ENCODE results near the gene VAX1.
"Not testable (repeated sequence)": the region's sequence is repeated elsewhere in the genome, so short reads cannot be mapped to it uniquely, and the experiment has no call there.

Gene VAX1

DNA sequence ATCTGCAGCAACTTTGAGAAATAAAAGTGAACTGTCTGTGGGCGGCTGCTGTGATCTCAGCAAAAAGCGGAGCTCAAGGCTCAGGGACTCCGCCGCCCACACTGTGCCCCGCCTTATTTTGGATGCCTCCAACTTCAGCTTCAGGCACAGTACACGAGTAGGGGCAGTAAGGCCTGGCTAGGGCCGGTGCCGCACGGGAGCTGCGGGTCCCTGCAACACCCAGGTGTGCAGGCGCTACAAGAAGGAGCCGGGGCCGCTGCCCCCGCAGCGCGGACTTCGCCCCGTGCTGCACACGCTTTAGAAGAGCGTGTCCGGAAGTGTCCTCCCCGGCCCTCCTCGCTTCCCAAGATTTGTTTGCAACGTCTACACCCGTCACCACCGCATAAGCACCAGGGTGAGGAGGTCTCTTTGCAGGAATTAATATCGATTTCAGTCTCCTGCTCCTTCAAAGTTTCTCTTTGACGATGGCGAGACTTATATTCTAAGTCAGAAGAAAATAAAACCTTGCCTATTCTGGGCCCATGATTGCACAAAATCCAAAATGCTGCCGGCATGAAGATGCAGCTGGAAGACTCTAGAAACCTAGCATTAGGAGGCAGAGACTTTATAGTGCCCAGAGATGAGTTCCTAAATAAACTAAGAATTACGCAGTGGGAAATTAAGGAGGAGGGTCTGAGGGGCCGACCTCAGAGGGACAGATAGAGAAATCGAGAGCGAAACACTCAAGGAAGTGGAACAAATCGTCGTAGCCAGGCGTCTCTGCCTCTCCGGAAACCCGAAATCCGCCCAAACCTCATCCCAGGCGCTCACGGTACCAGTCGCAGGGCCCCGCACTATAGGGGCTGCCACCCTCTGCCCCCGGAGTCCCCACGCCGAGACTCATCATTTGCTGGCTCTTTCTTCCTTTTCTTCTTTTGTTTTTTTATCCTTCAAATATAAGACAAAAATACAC lies 6.4 kb downstream of the VAX1 start:
- DNase-seq (ENCODE audit: low spot score in 2 of 2) (peak in 1 of 2 donors; percentile 48), ATAC-seq (peak; percentile 20)
- Mint-ChIP-seq H3K36me3 (peaks cover 11% of the 10 kb centered on the region), H3K4me3 (peak overlapping the region; percentile 39), H3K9me3 (no peaks in the 10 kb centered on the region), H3K4me1 (peaks cover 28% of the 10 kb centered on the region), H3K27ac (no peak overlapping the region)

DNA sequence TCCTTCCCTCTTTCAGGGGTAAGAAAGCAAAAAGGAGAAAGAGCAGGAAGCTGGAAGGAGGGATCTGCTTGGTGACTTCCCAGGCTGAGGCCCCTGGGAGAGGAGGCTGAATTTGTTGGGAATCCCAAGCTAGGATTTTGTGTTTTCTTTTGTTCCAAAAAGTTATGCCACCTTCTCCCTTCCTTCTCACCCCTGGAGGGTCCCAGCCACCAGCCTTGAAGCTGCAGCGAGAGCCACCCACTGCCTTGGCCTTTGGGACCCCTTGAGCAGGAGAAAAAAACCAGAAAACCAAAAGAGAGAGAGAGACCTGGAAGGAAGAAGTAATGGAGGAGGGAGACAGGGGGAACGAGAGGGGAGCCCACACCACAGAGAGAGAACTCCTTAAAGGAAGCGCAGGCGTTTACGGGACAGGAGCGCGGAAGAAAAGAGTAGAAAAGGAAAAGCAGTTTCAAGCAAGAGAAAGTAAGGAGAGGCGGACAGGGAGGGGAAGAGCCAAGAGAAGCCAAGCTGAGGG lies 7.2 kb downstream of the VAX1 start:
- peak overlapping the region; percentile 39 for H3K4me3 Mint-ChIP-seq
- H3K27ac Mint-ChIP-seq, result no peak overlapping the region
- peaks cover 11% of the 10 kb centered on the region for H3K36me3 Mint-ChIP-seq
- no peaks in the 10 kb centered on the region for H3K9me3 Mint-ChIP-seq
- ATAC-seq (no peak), DNase-seq (ENCODE audit: low spot score in 2 of 2) (no peak)
- peaks cover 28% of the 10 kb centered on the region for H3K4me1 Mint-ChIP-seq

DNA sequence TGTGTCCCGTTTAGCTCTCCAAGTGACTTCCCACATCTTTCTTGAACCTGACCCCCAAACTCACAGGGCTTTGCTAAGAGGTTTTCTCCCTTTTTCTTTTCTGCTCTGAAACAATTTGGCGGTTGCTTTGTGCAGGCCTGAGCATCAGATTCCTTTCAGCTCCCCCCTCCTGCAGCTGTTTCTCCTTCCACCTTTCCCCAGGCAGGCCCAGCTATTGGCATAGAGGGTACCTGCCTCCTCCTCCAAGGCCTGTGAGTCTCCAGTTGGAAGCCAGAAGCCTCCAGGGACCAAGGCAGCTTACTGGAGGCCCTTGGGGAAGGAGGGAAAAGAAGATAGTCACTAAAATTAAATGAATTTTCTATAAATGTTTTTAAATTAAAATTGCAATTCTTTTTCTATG lies 7.7 kb downstream of the VAX1 start:
- H3K36me3 Mint-ChIP-seq, result peaks cover 11% of the 10 kb centered on the region
- H3K9me3 Mint-ChIP-seq, result no peaks in the 10 kb centered on the region
- no peak overlapping the region for H3K27ac Mint-ChIP-seq
- H3K4me1 Mint-ChIP-seq, result peaks cover 28% of the 10 kb centered on the region
- H3K4me3 Mint-ChIP-seq, result no peak overlapping the region
- no peak for ATAC-seq
- DNase-seq (ENCODE audit: low spot score in 2 of 2), result no peak

DNA sequence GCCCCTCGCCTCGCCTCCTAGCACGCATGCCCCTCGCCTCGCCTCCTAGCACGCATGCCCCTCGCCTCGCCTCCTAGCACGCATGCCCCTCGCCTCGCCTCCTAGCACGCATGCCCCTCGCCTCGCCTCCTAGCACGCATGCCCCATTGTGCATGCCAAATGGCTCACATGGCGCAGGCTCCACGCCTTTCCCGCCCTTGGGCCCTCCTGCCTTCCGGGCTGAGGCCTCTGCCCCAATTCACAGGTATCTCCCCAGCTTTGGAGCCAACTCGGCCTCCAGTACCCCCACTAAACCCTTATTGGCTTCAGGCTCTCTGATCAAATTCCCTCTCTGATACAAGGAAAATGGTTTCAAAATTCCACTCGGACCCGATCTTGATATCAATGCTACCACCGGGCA lies 11.4 kb downstream of the VAX1 start:
- H3K4me3 Mint-ChIP-seq; DNase-seq (ENCODE audit: low spot score in 2 of 2); H3K36me3 Mint-ChIP-seq; ATAC-seq; H3K27ac Mint-ChIP-seq; H3K9me3 Mint-ChIP-seq: not testable (repeated sequence)
- peaks cover 10% of the 10 kb centered on the region for H3K4me1 Mint-ChIP-seq

DNA sequence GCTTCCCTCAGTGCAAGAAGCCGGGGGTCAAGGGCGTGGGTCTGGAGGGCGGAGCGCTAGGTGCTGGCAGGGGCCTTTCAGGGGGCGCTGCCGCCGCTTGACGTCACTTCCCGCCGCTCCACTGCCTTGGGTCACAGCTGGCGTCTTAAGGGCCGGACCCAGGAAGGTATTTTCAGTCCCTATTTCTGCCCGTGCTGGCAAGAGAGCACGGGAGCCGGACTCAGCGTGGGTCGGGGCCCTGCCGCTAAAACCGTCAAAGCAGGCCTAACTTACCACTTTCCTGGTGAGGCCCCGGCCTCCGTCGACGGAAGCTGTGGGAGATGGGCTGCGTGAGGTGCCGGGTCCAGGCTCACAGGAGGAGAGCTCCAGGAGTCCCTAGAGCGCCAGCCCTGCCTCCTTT lies 12.0 kb downstream of the VAX1 start:
- Mint-ChIP-seq H3K36me3 (peaks cover 3% of the 10 kb centered on the region), H3K27ac (no peak overlapping the region), H3K4me3 (no peak overlapping the region), H3K9me3 (no peaks in the 10 kb centered on the region), H3K4me1 (peaks cover 4% of the 10 kb centered on the region)
- ATAC-seq (no peak), DNase-seq (ENCODE audit: low spot score in 2 of 2) (no peak)

DNA sequence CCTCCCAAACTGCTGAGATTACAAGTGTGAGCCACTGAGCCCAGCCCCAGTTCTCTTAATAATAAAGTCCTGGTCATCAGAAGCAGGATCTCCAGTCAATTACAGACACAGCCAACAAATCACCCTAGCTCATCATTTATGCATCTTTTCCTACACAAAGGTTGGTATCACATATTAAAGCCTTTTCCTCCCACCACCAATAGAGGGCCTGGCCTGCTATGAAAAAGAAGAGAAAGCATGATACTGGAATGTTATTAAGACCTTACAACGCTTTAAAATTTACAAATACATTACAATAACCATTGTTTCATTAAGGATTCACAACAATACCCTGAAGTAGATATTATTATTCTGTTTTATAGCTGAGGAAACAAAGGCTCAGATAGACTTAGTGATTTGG lies 25.9 kb downstream of the VAX1 start:
- Mint-ChIP-seq H3K4me1 (no peaks in the 10 kb centered on the region), H3K4me3 (no peak overlapping the region), H3K36me3 (no peaks in the 10 kb centered on the region), H3K27ac (no peak overlapping the region), H3K9me3 (no peaks in the 10 kb centered on the region)
- no peak for DNase-seq (ENCODE audit: low spot score in 2 of 2)
- no peak for ATAC-seq

DNA sequence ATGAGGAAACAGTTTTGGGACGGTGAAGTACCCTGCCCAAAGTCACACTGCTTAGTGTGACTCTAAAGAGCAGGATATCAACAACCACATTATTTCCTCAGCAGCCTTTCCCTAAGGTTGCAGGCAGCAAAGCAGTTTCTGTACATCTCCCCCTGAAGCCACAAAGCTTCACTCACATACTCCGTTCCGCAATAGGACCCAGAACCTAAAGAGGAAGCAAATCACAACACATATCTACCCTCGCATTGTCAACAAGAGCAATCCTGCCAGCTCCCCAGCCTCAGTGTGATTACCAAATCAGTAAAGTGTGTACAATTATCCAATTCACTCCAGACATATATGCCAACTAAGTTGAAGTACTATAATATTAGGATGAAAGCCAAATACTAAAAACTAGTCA lies 30.8 kb downstream of the VAX1 start:
- Mint-ChIP-seq H3K4me3 (no peak overlapping the region), H3K36me3 (no peaks in the 10 kb centered on the region), H3K9me3 (no peaks in the 10 kb centered on the region), H3K4me1 (no peaks in the 10 kb centered on the region), H3K27ac (no peak overlapping the region)
- no peak for DNase-seq (ENCODE audit: low spot score in 2 of 2)
- no peak for ATAC-seq

DNA sequence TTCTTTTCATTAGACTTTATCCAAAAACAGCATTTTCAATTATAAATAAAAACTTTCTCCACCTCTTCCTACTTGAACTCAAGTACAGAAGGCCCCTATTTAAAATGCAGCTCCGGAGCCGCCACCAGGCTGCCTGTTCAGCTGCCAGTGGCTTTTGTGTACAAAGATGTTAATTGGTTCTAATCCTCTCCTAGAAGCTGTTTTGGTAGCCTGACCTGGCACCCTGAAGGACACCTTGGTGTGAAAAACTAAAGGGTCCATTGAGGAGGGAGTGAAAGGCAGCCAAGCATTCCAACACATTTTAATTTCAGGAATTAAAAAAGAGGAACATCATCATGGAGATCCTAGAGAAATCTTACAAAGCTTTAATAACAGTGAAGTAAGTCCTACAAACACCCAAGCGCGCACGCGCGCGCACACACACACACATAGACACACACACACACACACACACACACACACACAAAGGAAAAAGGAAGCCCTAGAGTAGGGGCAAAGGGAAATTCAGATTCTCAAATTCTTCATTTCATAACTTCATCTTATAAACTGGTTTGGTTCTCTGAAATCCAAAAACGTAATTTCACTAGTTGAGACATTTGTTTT lies 41.4 kb downstream of the VAX1 start:
- DNase-seq (ENCODE audit: low spot score in 2 of 2) (no peak), ATAC-seq (no peak)
- Mint-ChIP-seq H3K36me3 (no peaks in the 10 kb centered on the region), H3K9me3 (no peaks in the 10 kb centered on the region), H3K4me1 (no peaks in the 10 kb centered on the region), H3K27ac (no peak overlapping the region), H3K4me3 (no peak overlapping the region)

DNA sequence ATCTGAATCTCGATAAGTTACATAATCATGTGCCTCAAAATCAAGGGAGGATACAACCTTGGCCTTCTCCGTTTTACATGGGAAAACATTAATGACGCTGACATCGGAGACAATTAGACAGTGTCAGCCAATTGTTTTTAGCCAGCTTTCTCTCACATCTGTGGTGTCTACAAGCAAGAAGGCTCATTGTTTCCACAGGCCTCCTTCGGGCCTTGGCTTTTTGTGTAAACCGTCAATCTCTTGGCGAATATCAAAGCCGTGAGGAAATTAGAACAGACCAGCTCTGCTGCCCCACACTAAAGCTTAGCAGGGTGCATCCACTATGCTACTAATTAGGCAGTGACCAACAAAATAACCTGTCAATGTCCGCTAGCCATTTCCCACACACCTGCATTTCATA lies 43.2 kb downstream of the VAX1 start:
- no peak overlapping the region for H3K27ac Mint-ChIP-seq
- no peak overlapping the region for H3K4me3 Mint-ChIP-seq
- H3K4me1 Mint-ChIP-seq, result no peaks in the 10 kb centered on the region
- ATAC-seq (no peak), DNase-seq (ENCODE audit: low spot score in 2 of 2) (no peak)
- no peaks in the 10 kb centered on the region for H3K9me3 Mint-ChIP-seq
- no peaks in the 10 kb centered on the region for H3K36me3 Mint-ChIP-seq

DNA sequence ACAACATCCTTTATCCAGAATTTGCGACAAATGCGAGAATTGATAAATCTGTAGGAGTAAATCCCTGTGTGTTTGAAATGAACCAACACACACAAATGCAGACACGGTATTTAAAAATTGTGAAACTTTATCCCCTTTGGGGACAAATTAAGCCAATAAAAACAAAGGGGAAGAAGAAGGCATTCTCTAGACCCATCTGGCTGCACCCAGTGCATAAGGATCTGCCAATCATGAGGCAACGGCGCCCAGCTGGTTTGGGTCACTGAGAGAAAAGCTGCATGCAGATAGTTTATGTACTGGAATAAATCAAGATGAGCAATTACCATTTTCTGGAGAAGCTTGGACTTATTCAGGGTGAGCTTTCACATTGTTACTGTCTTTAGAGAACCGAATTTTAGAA lies 45.7 kb downstream of the VAX1 start:
- Mint-ChIP-seq H3K4me3 (no peak overlapping the region), H3K4me1 (no peaks in the 10 kb centered on the region), H3K27ac (no peak overlapping the region), H3K9me3 (no peaks in the 10 kb centered on the region), H3K36me3 (no peaks in the 10 kb centered on the region)
- ATAC-seq (no peak), DNase-seq (ENCODE audit: low spot score in 2 of 2) (no peak)

DNA sequence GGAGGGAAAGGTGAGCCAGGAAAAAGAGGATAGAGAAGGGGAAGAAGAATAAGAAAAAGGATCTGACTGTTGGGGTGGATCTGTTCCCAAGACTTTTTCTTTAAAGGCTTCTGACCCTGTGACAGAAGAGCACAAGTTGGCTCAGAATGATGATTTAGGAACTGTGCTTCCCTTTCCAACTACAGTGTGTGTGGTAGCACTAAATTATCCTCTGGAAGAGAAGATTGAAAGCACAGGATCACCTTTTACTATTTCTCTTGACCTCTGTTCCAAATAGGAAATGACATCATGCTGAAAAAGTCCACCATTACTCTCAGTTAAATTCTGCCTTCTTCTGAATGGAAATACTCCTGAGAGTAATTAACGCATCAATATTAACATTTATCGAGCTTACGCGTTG lies 47.2 kb downstream of the VAX1 start:
- DNase-seq (ENCODE audit: low spot score in 2 of 2), result no peak
- no peaks in the 10 kb centered on the region for H3K9me3 Mint-ChIP-seq
- H3K36me3 Mint-ChIP-seq, result no peaks in the 10 kb centered on the region
- H3K27ac Mint-ChIP-seq, result no peak overlapping the region
- H3K4me1 Mint-ChIP-seq, result no peaks in the 10 kb centered on the region
- no peak overlapping the region for H3K4me3 Mint-ChIP-seq
- ATAC-seq, result no peak

DNA sequence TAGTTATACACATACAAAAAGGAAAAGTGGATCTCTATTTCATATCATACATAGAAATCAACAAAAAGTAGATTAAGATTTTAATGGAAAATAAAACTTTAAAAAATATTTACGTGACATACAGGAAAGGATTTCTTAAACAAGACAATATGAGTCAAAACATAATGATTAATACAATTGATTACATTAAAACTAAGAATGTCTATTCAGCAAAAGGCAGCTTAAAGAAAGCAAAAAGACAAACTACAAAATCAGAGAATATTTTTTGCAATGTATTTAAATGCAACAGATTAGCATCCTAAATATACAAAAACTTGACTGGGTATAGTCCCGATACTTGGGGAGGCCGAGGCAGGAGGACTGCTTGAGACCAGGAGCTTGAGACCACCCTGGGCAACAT lies 50.5 kb downstream of the VAX1 start:
- H3K4me3 Mint-ChIP-seq, result no peak overlapping the region
- ATAC-seq (no peak), DNase-seq (ENCODE audit: low spot score in 2 of 2) (no peak)
- H3K4me1 Mint-ChIP-seq, result no peaks in the 10 kb centered on the region
- H3K9me3 Mint-ChIP-seq, result peaks cover 6% of the 10 kb centered on the region
- no peak overlapping the region for H3K27ac Mint-ChIP-seq
- H3K36me3 Mint-ChIP-seq, result no peaks in the 10 kb centered on the region

DNA sequence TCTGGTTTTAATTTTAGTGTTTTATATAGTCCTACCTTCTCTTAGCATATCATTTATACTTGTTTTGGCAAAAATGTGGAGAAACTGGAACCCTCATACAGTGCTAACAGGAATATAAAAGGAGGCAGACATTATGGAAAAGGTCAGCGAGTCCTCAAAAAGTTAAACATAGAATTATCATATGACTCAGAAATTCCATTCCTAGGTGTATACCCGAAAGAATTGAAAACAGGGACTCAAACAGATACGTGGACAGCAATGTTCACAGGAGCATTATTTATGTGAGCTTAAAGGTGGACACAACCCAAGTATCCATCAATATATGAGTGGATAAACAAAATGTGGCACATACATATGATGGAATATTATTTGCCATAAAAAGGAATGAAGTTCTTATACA lies 51.5 kb downstream of the VAX1 start:
- ATAC-seq, result no peak

DNA sequence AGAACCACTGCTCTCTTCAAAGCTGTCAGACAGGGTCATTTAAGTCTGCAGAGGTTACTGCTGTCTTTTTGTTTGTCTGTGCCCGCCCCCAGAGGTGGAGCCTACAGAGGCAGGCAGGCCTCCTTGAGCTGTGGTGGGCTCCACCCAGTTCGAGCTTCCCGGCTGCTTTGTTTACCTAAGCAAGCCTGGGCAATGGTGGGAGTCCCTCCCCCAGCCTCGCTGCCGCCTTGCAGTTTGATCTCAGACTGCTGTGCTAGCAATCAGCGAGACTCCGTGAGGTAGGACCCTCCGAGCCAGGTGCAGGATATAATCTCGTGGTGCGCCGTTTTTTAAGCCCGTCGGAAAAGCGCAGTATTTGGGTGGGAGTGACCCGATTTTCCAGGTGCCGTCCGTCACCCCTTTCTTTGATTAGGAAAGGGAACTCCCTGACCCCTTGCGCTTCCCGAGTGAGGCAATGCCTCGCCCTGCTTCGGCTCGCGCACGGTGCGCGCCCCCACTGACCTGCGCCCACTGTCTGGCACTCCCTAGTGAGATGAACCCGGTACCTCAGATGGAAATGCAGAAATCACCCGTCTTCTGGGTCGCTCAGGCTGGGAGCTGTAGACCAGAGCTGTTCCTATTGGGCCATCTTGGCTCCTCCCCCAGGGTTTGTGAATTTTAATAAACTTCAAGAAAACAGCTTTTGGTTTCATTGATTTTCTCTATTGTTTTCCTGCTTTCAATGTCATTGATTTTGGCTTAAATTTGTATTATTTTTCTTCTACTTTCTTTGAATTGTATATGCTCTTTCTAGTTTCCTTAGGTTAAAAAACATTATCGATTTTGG lies 53.4 kb downstream of the VAX1 start:
- not testable (repeated sequence) for H3K36me3 Mint-ChIP-seq; H3K4me3 Mint-ChIP-seq; DNase-seq (ENCODE audit: low spot score in 2 of 2); H3K27ac Mint-ChIP-seq; H3K9me3 Mint-ChIP-seq; H3K4me1 Mint-ChIP-seq; ATAC-seq

More for the DNA sequence above, 51.5 kb downstream of the VAX1 start:
- Mint-ChIP-seq H3K36me3 (no peaks in the 10 kb centered on the region), H3K9me3 (peaks cover 6% of the 10 kb centered on the region), H3K4me3 (no peak overlapping the region), H3K4me1 (no peaks in the 10 kb centered on the region), H3K27ac (no peak overlapping the region)
- no peak for DNase-seq (ENCODE audit: low spot score in 2 of 2)
